Measurements from ENCODE around the gene CEPT1. TPM values are rescaled to one million over a fixed set of nuclear protein-coding genes. Genes with fewer than 3 reads are reported as not detected.

The CEPT1 gene
- total RNA-seq, 4 donors from 2014 or later: 38.7 to 56.9 (median 43.8) TPM

- H3K27ac ChIP-seq: peak overlapping the region in 1 of 4 donors; percentile 61
- no peak overlapping the region for H3K4me3 ChIP-seq
- H3K36me3 ChIP-seq: no peaks in the 10 kb centered on the region
- TF ChIP-seq CTCF (IDR thresholded peaks at IDR 0.05): no peak
- TF ChIP-seq POLR2A (IDR thresholded peaks at IDR 0.05): no peak
- H3K4me1 ChIP-seq: peaks cover 0 to 27% (median 17%) of the 10 kb centered on the region in 4 donors
- H3K27me3 ChIP-seq: no peaks in the 10 kb centered on the region
- DNase-seq: no peak
- no peaks in the 10 kb centered on the region for H3K9me3 ChIP-seq
Observed at GRCh38 chr1:111225091-111225490, 85.1 kb downstream of the CEPT1 start.

GRCh38 chr1:111225717-111226400, 85.8 kb downstream of the CEPT1 start:
- no peak overlapping the region for H3K4me3 ChIP-seq
- H3K27me3 ChIP-seq: no peaks in the 10 kb centered on the region
- H3K36me3 ChIP-seq: no peaks in the 10 kb centered on the region
- DNase-seq: no peak
- no peak for TF ChIP-seq CTCF (IDR thresholded peaks at IDR 0.05)
- peaks cover 0 to 20% (median 14%) of the 10 kb centered on the region in 4 donors for H3K4me1 ChIP-seq
- peak overlapping the region in 1 of 4 donors; percentile 61 for H3K27ac ChIP-seq
- no peaks in the 10 kb centered on the region for H3K9me3 ChIP-seq

GRCh38 chr1:111227434-111227833, 87.4 kb downstream of the CEPT1 start, which contains the start of gene CHI3L2:
Gene CHI3L2 (plus strand): TSS chr1:111227713. CDS start chr1:111227730, 17 bp downstream.
- peak within 1 kb of the TSS in 1 of 4 donors; percentile 61 for H3K27ac ChIP-seq
- H3K27me3 ChIP-seq: no peaks in the 10 kb centered on the region
- DNase-seq: no peak
- H3K9me3 ChIP-seq: no peaks in the 10 kb centered on the region
- H3K4me3 ChIP-seq: no peak within 1 kb of the TSS
- H3K36me3 ChIP-seq: no peaks in the 10 kb centered on the region
- peaks cover 0 to 9% (median 6%) of the 10 kb centered on the region in 4 donors for H3K4me1 ChIP-seq
- TF ChIP-seq POLR2A (IDR thresholded peaks at IDR 0.05) (no peak), CTCF (IDR thresholded peaks at IDR 0.05) (no peak)

GRCh38 chr1:111227851-111228747, 88.1 kb downstream of the CEPT1 start:
- H3K4me1 ChIP-seq: peaks cover 0 to 2% (median under 1%) of the 10 kb centered on the region in 4 donors
- no peak overlapping the region for H3K4me3 ChIP-seq
- H3K36me3 ChIP-seq: no peaks in the 10 kb centered on the region
- H3K9me3 ChIP-seq: no peaks in the 10 kb centered on the region
- no peaks in the 10 kb centered on the region for H3K27me3 ChIP-seq
- H3K27ac ChIP-seq: peak overlapping the region in 1 of 4 donors; percentile 61
- no peak for DNase-seq
- TF ChIP-seq CTCF (IDR thresholded peaks at IDR 0.05): no peak
- TF ChIP-seq POLR2A (IDR thresholded peaks at IDR 0.05): no peak

- no peak for TF ChIP-seq CTCF (IDR thresholded peaks at IDR 0.05)
- no peak for TF ChIP-seq POLR2A (IDR thresholded peaks at IDR 0.05)
- no peak overlapping the region for H3K4me3 ChIP-seq
- DNase-seq: no peak
- H3K4me1 ChIP-seq: no peaks in the 10 kb centered on the region
- H3K36me3 ChIP-seq: no peaks in the 10 kb centered on the region
- no peaks in the 10 kb centered on the region for H3K27me3 ChIP-seq
- H3K9me3 ChIP-seq: no peaks in the 10 kb centered on the region
- H3K27ac ChIP-seq: no peak overlapping the region
Observed at GRCh38 chr1:111228748-111229126, 88.7 kb downstream of the CEPT1 start.
